ENCODE data around the gene CERKL.

CERKL gene

GRCh38 chr2:181660181-181660580 is 3.3 kb upstream of the CERKL start:
- Mint-ChIP-seq H3K36me3 (no peaks in the 10 kb centered on the region), H3K9me3 (no peaks in the 10 kb centered on the region), H3K27me3 (peaks cover 35% of the 10 kb centered on the region), H3K4me3 (no peak overlapping the region), H3K4me1 (peaks cover 16% of the 10 kb centered on the region), H3K27ac (no peak overlapping the region)
- ATAC-seq, result no peak

GRCh38 chr2:181658444-181658843 is 1.5 kb upstream of the CERKL start:
- H3K36me3 Mint-ChIP-seq, result no peaks in the 10 kb centered on the region
- no peak for ATAC-seq
- H3K4me3 Mint-ChIP-seq, result no peak overlapping the region
- peaks cover 50% of the 10 kb centered on the region for H3K27me3 Mint-ChIP-seq
- H3K9me3 Mint-ChIP-seq, result no peaks in the 10 kb centered on the region
- no peak overlapping the region for H3K27ac Mint-ChIP-seq
- H3K4me1 Mint-ChIP-seq, result peaks cover 16% of the 10 kb centered on the region

- peaks cover 16% of the 10 kb centered on the region for H3K4me1 Mint-ChIP-seq
- H3K4me3 Mint-ChIP-seq, result peak overlapping the region; percentile 75
- H3K36me3 Mint-ChIP-seq, result no peaks in the 10 kb centered on the region
- H3K27me3 Mint-ChIP-seq, result peaks cover 58% of the 10 kb centered on the region
- no peaks in the 10 kb centered on the region for H3K9me3 Mint-ChIP-seq
- ATAC-seq, result peak; percentile 34
- no peak overlapping the region for H3K27ac Mint-ChIP-seq
Observed at GRCh38 chr2:181657379-181657778, 474 bp upstream of the CERKL start.

GRCh38 chr2:181655519-181655918 is 1.4 kb downstream of the CERKL start:
- Mint-ChIP-seq H3K4me3 (no peak overlapping the region), H3K36me3 (no peaks in the 10 kb centered on the region), H3K27me3 (peaks cover 58% of the 10 kb centered on the region), H3K4me1 (peaks cover 16% of the 10 kb centered on the region), H3K27ac (no peak overlapping the region), H3K9me3 (no peaks in the 10 kb centered on the region)
- ATAC-seq, result no peak

- no peak for ATAC-seq
- Mint-ChIP-seq H3K27ac (no peak overlapping the region), H3K4me3 (no peak overlapping the region), H3K9me3 (no peaks in the 10 kb centered on the region), H3K36me3 (no peaks in the 10 kb centered on the region), H3K27me3 (peaks cover 65% of the 10 kb centered on the region), H3K4me1 (no peaks in the 10 kb centered on the region)
Observed at GRCh38 chr2:181649436-181649979, 7.4 kb downstream of the CERKL start.

- ATAC-seq, result no peak
- H3K36me3 Mint-ChIP-seq, result no peaks in the 10 kb centered on the region
- H3K4me1 Mint-ChIP-seq, result no peaks in the 10 kb centered on the region
- no peak overlapping the region for H3K4me3 Mint-ChIP-seq
- no peaks in the 10 kb centered on the region for H3K9me3 Mint-ChIP-seq
- peaks cover 63% of the 10 kb centered on the region for H3K27me3 Mint-ChIP-seq
- H3K27ac Mint-ChIP-seq, result no peak overlapping the region
Observed at GRCh38 chr2:181648478-181649155, 8.3 kb downstream of the CERKL start.

GRCh38 chr2:181646415-181646987 is 10.4 kb downstream of the CERKL start:
- no peak for ATAC-seq
- Mint-ChIP-seq H3K27me3 (peaks cover 54% of the 10 kb centered on the region), H3K27ac (no peak overlapping the region), H3K9me3 (no peaks in the 10 kb centered on the region), H3K36me3 (no peaks in the 10 kb centered on the region), H3K4me3 (no peak overlapping the region), H3K4me1 (no peaks in the 10 kb centered on the region)

- H3K9me3 Mint-ChIP-seq, result no peaks in the 10 kb centered on the region
- no peak overlapping the region for H3K4me3 Mint-ChIP-seq
- no peaks in the 10 kb centered on the region for H3K36me3 Mint-ChIP-seq
- ATAC-seq, result no peak
- H3K4me1 Mint-ChIP-seq, result no peaks in the 10 kb centered on the region
- H3K27me3 Mint-ChIP-seq, result peaks cover 49% of the 10 kb centered on the region
- no peak overlapping the region for H3K27ac Mint-ChIP-seq
Observed at GRCh38 chr2:181643151-181643550, 13.8 kb downstream of the CERKL start.

GRCh38 chr2:181642086-181642485 is 14.8 kb downstream of the CERKL start:
- no peak for ATAC-seq
- H3K4me3 Mint-ChIP-seq, result no peak overlapping the region
- peaks cover 38% of the 10 kb centered on the region for H3K27me3 Mint-ChIP-seq
- no peaks in the 10 kb centered on the region for H3K9me3 Mint-ChIP-seq
- no peaks in the 10 kb centered on the region for H3K4me1 Mint-ChIP-seq
- H3K27ac Mint-ChIP-seq, result no peak overlapping the region
- no peaks in the 10 kb centered on the region for H3K36me3 Mint-ChIP-seq

GRCh38 chr2:181639686-181640085 is 17.2 kb downstream of the CERKL start:
- no peak overlapping the region for H3K4me3 Mint-ChIP-seq
- H3K36me3 Mint-ChIP-seq, result no peaks in the 10 kb centered on the region
- H3K27me3 Mint-ChIP-seq, result peaks cover 19% of the 10 kb centered on the region
- no peak overlapping the region for H3K27ac Mint-ChIP-seq
- no peaks in the 10 kb centered on the region for H3K4me1 Mint-ChIP-seq
- ATAC-seq, result no peak
- no peaks in the 10 kb centered on the region for H3K9me3 Mint-ChIP-seq

- ATAC-seq, result peak; percentile 71
- H3K4me3 Mint-ChIP-seq, result no peak overlapping the region
- H3K9me3 Mint-ChIP-seq, result no peaks in the 10 kb centered on the region
- H3K27me3 Mint-ChIP-seq, result no peaks in the 10 kb centered on the region
- peaks cover 9% of the 10 kb centered on the region for H3K4me1 Mint-ChIP-seq
- no peak overlapping the region for H3K27ac Mint-ChIP-seq
- H3K36me3 Mint-ChIP-seq, result no peaks in the 10 kb centered on the region
Observed at GRCh38 chr2:181632733-181633401, 24.0 kb downstream of the CERKL start.

GRCh38 chr2:181628590-181629585 is 28.0 kb downstream of the CERKL start:
- no peak for ATAC-seq
- H3K27ac Mint-ChIP-seq, result no peak overlapping the region
- H3K4me1 Mint-ChIP-seq, result peaks cover 9% of the 10 kb centered on the region
- no peaks in the 10 kb centered on the region for H3K36me3 Mint-ChIP-seq
- no peaks in the 10 kb centered on the region for H3K9me3 Mint-ChIP-seq
- H3K4me3 Mint-ChIP-seq, result no peak overlapping the region
- H3K27me3 Mint-ChIP-seq, result peaks cover 15% of the 10 kb centered on the region

- Mint-ChIP-seq H3K4me3 (no peak overlapping the region), H3K9me3 (no peaks in the 10 kb centered on the region), H3K27me3 (peaks cover 15% of the 10 kb centered on the region), H3K4me1 (no peaks in the 10 kb centered on the region), H3K36me3 (no peaks in the 10 kb centered on the region), H3K27ac (no peak overlapping the region)
- ATAC-seq, result no peak
Observed at GRCh38 chr2:181627545-181627944, 29.4 kb downstream of the CERKL start.

GRCh38 chr2:181626671-181627070 is 30.2 kb downstream of the CERKL start:
- Mint-ChIP-seq H3K4me1 (no peaks in the 10 kb centered on the region), H3K9me3 (no peaks in the 10 kb centered on the region), H3K36me3 (no peaks in the 10 kb centered on the region), H3K27ac (no peak overlapping the region), H3K4me3 (no peak overlapping the region), H3K27me3 (peaks cover 15% of the 10 kb centered on the region)
- ATAC-seq, result peak; percentile 8

- Mint-ChIP-seq H3K4me3 (no peak overlapping the region), H3K36me3 (no peaks in the 10 kb centered on the region), H3K4me1 (no peaks in the 10 kb centered on the region), H3K27me3 (peaks cover 22% of the 10 kb centered on the region), H3K9me3 (no peaks in the 10 kb centered on the region), H3K27ac (no peak overlapping the region)
- no peak for ATAC-seq
Observed at GRCh38 chr2:181623159-181623558, 33.7 kb downstream of the CERKL start.

Data from stimulated activated memory B cell treated with anti-CD40 and anti-IgM and Interleukin-4, amounts not matched to agents 10 μg/mL and 1 μg/mL and 100 μg/mL, for 72 hours (primary cell).